WTC11 (cell line): ENCODE results near the gene SFI1.

Experiments
- ATF2 ChIP-seq: sonication (generic); formaldehyde crosslinking; IDR thresholded peaks from 2 replicates; pipeline ENCODE4 v1.8.1; 2022; ENCODE audit warnings: low read depth, missing genetic modification reagents, borderline replicate concordance
- ATF6 ChIP-seq: sonication (generic); formaldehyde crosslinking; IDR thresholded peaks from 2 replicates; pipeline ENCODE4 v1.8.1; 2023; ENCODE audit warnings: mild to moderate bottlenecking, missing genetic modification reagents
- CTCF ChIP-seq: fragments of 200-600 bp; IDR thresholded peaks from 2 replicates; pipeline ENCODE4 v1.8.0; 2022; ENCODE audit warnings: antibody characterized with exemption
- E2F5 ChIP-seq: sonication (generic); formaldehyde crosslinking; IDR thresholded peaks from 2 replicates; pipeline ENCODE4 v1.8.1; 2022; ENCODE audit warnings: mild to moderate bottlenecking, moderate library complexity, missing genetic modification reagents
- FOXJ3 ChIP-seq: sonication (generic); formaldehyde crosslinking; IDR thresholded peaks from 2 replicates; pipeline ENCODE4 v1.9.0; 2021; ENCODE audit warnings: missing genetic modification reagents, mild to moderate bottlenecking, borderline replicate concordance
- FOXK1 ChIP-seq: sonication (generic); formaldehyde crosslinking; IDR thresholded peaks from 2 replicates; pipeline ENCODE4 v1.8.0; 2022; ENCODE audit warnings: mild to moderate bottlenecking, moderate library complexity, missing genetic modification reagents
- FOXP1 ChIP-seq: sonication (generic); formaldehyde crosslinking; IDR thresholded peaks from 2 replicates; pipeline ENCODE4 v1.8.0; 2022; ENCODE audit warnings: missing genetic modification reagents, mild to moderate bottlenecking, moderate library complexity, borderline replicate concordance
- HMGXB4 ChIP-seq: sonication (generic); formaldehyde crosslinking; IDR thresholded peaks from 2 replicates; pipeline ENCODE4 v1.8.1; 2023; ENCODE audit warnings: mild to moderate bottlenecking, moderate library complexity, missing genetic modification reagents
- IRF1 ChIP-seq: sonication (generic); formaldehyde crosslinking; IDR thresholded peaks from 2 replicates; pipeline ENCODE4 v1.8.0; 2023; ENCODE audit warnings: missing genetic modification reagents
- ZNF121 ChIP-seq: sonication (generic); formaldehyde crosslinking; IDR thresholded peaks from 2 replicates; pipeline ENCODE4 v1.8.0; 2023; ENCODE audit warnings: missing genetic modification reagents
- ZNF281 ChIP-seq: sonication (generic); formaldehyde crosslinking; IDR thresholded peaks from 2 replicates; pipeline ENCODE4 v1.8.0; 2023; ENCODE audit warnings: mild to moderate bottlenecking, missing genetic modification reagents

- TF ChIP-seq IRF1 (CRISPR knock-in tag) (no peak), ZNF281 (CRISPR knock-in tag) (no peak), HMGXB4 (CRISPR knock-in tag) (no peak), ZNF121 (CRISPR knock-in tag) (no peak), CTCF (no peak), FOXJ3 (no peak), FOXP1 (CRISPR knock-in tag) (no peak), ATF2 (no peak), FOXK1 (no peak), E2F5 (no peak), ATF6 (CRISPR knock-in tag) (no peak)
These were observed 108.7 kb downstream of the SFI1 start for GRCh38 chr22:31604746-31605705.
